Type B pancreatic cell (in vitro differentiated cells): ENCODE measurements around the gene ELP2. TPM values are rescaled to one million over a fixed set of nuclear protein-coding genes. Genes with fewer than 3 reads are reported as not detected.
"Not testable (repeated sequence)": the region's sequence is repeated elsewhere in the genome, so short reads cannot be mapped to it uniquely, and the experiment has no call there.

Source experiments
- DNase-seq: peaks from one replicate; pipeline ENCODE4 v3.0.0; 2021; ENCODE audit warnings: mixed read lengths; ENCODE audit not compliant: unreplicated experiment; ENCODE audit errors: extremely low spot score
- H3K27ac Mint-ChIP-seq: 2 replicates; pipeline ENCODE4 v1.8.0; 2021; ENCODE audit warnings: mild to moderate bottlenecking, mixed read lengths
- H3K27me3 Mint-ChIP-seq: 2 replicates; pipeline ENCODE4 v1.8.0; 2021; ENCODE audit warnings: mixed read lengths
- H3K36me3 Mint-ChIP-seq: 2 replicates; pipeline ENCODE4 v1.8.0; 2021; ENCODE audit warnings: mixed read lengths
- H3K4me1 Mint-ChIP-seq: one replicate; pipeline ENCODE4 v1.8.0; 2021; ENCODE audit warnings: mixed read lengths; ENCODE audit not compliant: unreplicated experiment
- H3K4me3 Mint-ChIP-seq: 2 replicates; pipeline ENCODE4 v1.8.0; 2021; ENCODE audit warnings: mild to moderate bottlenecking, mixed read lengths
- H3K9me3 Mint-ChIP-seq: 2 replicates; pipeline ENCODE4 v1.8.0; 2021; ENCODE audit warnings: mixed read lengths
- CTCF ChIP-seq: fragments of 200-600 bp; sonication (generic); conservative IDR thresholded peaks from 2 replicates; pipeline ENCODE4 v1.5.0; 2021; ENCODE audit warnings: antibody characterized with exemption, mild to moderate bottlenecking
- total RNA-seq: library from RNA; stranded (reverse); gene quantifications from 2 replicates; pipeline ENCODE4 v1.2.1, GENCODE V29; 2021; ENCODE audit warnings: low replicate concordance

The ELP2 gene
- total RNA-seq, 1 donor from 2014 or later = 94.6 TPM

GRCh38 chr18:36088256-36088655, 41.4 kb upstream of the ELP2 start:
- H3K4me3 Mint-ChIP-seq = no peak overlapping the region
- no peaks in the 10 kb centered on the region for H3K36me3 Mint-ChIP-seq
- no peaks in the 10 kb centered on the region for H3K4me1 Mint-ChIP-seq
- no peak for DNase-seq
- H3K27ac Mint-ChIP-seq = no peak overlapping the region
- H3K9me3 Mint-ChIP-seq = no peaks in the 10 kb centered on the region
- no peak for TF ChIP-seq CTCF
- H3K27me3 Mint-ChIP-seq = no peaks in the 10 kb centered on the region

GRCh38 chr18:36089001-36089400, 40.7 kb upstream of the ELP2 start:
- Mint-ChIP-seq H3K4me3 (no peak overlapping the region), H3K4me1 (no peaks in the 10 kb centered on the region)

GRCh38 chr18:36092116-36092515, 37.6 kb upstream of the ELP2 start:
- not testable (repeated sequence) for H3K4me1 Mint-ChIP-seq, H3K27me3 Mint-ChIP-seq, H3K36me3 Mint-ChIP-seq, H3K27ac Mint-ChIP-seq, DNase-seq, H3K9me3 Mint-ChIP-seq, H3K4me3 Mint-ChIP-seq

More at GRCh38 chr18:36089001-36089400, 40.7 kb upstream of the ELP2 start:
- no peak for TF ChIP-seq CTCF
- Mint-ChIP-seq H3K36me3 (no peaks in the 10 kb centered on the region), H3K27ac (no peak overlapping the region), H3K9me3 (no peaks in the 10 kb centered on the region), H3K27me3 (no peaks in the 10 kb centered on the region)
- DNase-seq = no peak

- Mint-ChIP-seq H3K4me1 (no peaks in the 10 kb centered on the region), H3K9me3 (no peaks in the 10 kb centered on the region), H3K27ac (no peak overlapping the region), H3K36me3 (no peaks in the 10 kb centered on the region), H3K4me3 (no peak overlapping the region), H3K27me3 (no peaks in the 10 kb centered on the region)
- TF ChIP-seq CTCF = no peak
- no peak for DNase-seq
Observed at GRCh38 chr18:36094431-36094830, 35.3 kb upstream of the ELP2 start.

- Mint-ChIP-seq H3K4me1 (no peaks in the 10 kb centered on the region), H3K9me3 (no peaks in the 10 kb centered on the region), H3K27me3 (no peaks in the 10 kb centered on the region), H3K4me3 (no peak overlapping the region), H3K36me3 (no peaks in the 10 kb centered on the region), H3K27ac (no peak overlapping the region)
- peak; percentile 84 for TF ChIP-seq CTCF
- no peak for DNase-seq
Observed at GRCh38 chr18:36095936-36096519, 33.7 kb upstream of the ELP2 start.

- Mint-ChIP-seq H3K36me3 (no peaks in the 10 kb centered on the region), H3K27me3 (no peaks in the 10 kb centered on the region), H3K27ac (no peak overlapping the region), H3K4me1 (no peaks in the 10 kb centered on the region), H3K4me3 (no peak overlapping the region), H3K9me3 (no peaks in the 10 kb centered on the region)
- no peak for DNase-seq
- TF ChIP-seq CTCF = no peak
Observed at GRCh38 chr18:36096955-36097354, 32.7 kb upstream of the ELP2 start.
